ENCODE data around the gene GGACT. TPM values are rescaled to one million over a fixed set of nuclear protein-coding genes. Genes with fewer than 3 reads are reported as not detected.

GGACT gene
- total RNA-seq, 1 experiment from 2014 or later = 2.5 TPM

GRCh38 chr13:100561599-100562204, 26.9 kb downstream of the GGACT start:
- H3K36me3 ChIP-seq (ENCODE audit: control insufficient read depth, insufficient read depth, low read length) = no peaks in the 10 kb centered on the region
- no peak overlapping the region for H3K4me3 ChIP-seq (ENCODE audit: low read depth in 2 of 2, low read length in 2 of 2)
- H3K4me1 ChIP-seq (ENCODE audit: control insufficient read depth, insufficient read depth, low read length) = no peaks in the 10 kb centered on the region
- in situ Hi-C loops (cut with HindIII; ENCODE audit: low pct_unique_long_range_greater_than_20kb, low sequenced_read_pairs) = no loop called here
- no peaks in the 10 kb centered on the region for H3K9me3 ChIP-seq (ENCODE audit: control insufficient read depth, insufficient read depth, low read depth, low read length)
- H3K27me3 ChIP-seq (ENCODE audit: control insufficient read depth, insufficient read depth, low read length) = no peaks in the 10 kb centered on the region
- intact Hi-C loops (cut with micrococcal nuclease; ENCODE audit: unreplicated experiment) = no loop called here
- ATAC-seq = no peak
- no peak for TF ChIP-seq POLR2AphosphoS5 (IDR thresholded peaks at IDR 0.05; ENCODE audit: low read depth, low read length)
- no peak for TF ChIP-seq TCF7L2 (IDR thresholded peaks at IDR 0.05; ENCODE audit: low read depth, low read length)
- TF ChIP-seq REST (IDR thresholded peaks at IDR 0.05; ENCODE audit: insufficient read depth in 1 of 2, low read depth in 2 of 2, low read length in 1 of 2) = no peak
- TF ChIP-seq CTCF (IDR thresholded peaks at IDR 0.05) = no peak
- no peak for TF ChIP-seq SIN3A (IDR thresholded peaks at IDR 0.05; ENCODE audit: borderline replicate concordance, insufficient read depth, low read depth, low read length)
- CTCF ChIA-PET = no interaction called here
- DNase-seq (ENCODE audit: low read depth, low spot score) = no peak
- H3K27ac ChIP-seq (ENCODE audit: low read length) = no peak overlapping the region
- POLR2A ChIA-PET = no interaction called here
- BruUV-seq (replicated peaks) = no TSS peak

- no peak overlapping the region for H3K27ac ChIP-seq (ENCODE audit: low read length)
- in situ Hi-C loops (cut with HindIII; ENCODE audit: low pct_unique_long_range_greater_than_20kb, low sequenced_read_pairs) (no loop called here), intact Hi-C loops (cut with micrococcal nuclease; ENCODE audit: unreplicated experiment) (no loop called here)
- POLR2A ChIA-PET = no interaction called here
- H3K4me1 ChIP-seq (ENCODE audit: control insufficient read depth, insufficient read depth, low read length) = no peaks in the 10 kb centered on the region
- DNase-seq (ENCODE audit: low read depth, low spot score) (no peak), ATAC-seq (no peak)
- no peaks in the 10 kb centered on the region for H3K36me3 ChIP-seq (ENCODE audit: control insufficient read depth, insufficient read depth, low read length)
- H3K27me3 ChIP-seq (ENCODE audit: control insufficient read depth, insufficient read depth, low read length) = no peaks in the 10 kb centered on the region
- TF ChIP-seq TCF7L2 (IDR thresholded peaks at IDR 0.05; ENCODE audit: low read depth, low read length) (no peak), SIN3A (IDR thresholded peaks at IDR 0.05; ENCODE audit: borderline replicate concordance, insufficient read depth, low read depth, low read length) (no peak), CTCF (IDR thresholded peaks at IDR 0.05) (no peak), REST (IDR thresholded peaks at IDR 0.05; ENCODE audit: insufficient read depth in 1 of 2, low read depth in 2 of 2, low read length in 1 of 2) (no peak), POLR2AphosphoS5 (IDR thresholded peaks at IDR 0.05; ENCODE audit: low read depth, low read length) (no peak)
- no peak overlapping the region for H3K4me3 ChIP-seq (ENCODE audit: low read depth in 2 of 2, low read length in 2 of 2)
- CTCF ChIA-PET = no interaction called here
- no peaks in the 10 kb centered on the region for H3K9me3 ChIP-seq (ENCODE audit: control insufficient read depth, insufficient read depth, low read depth, low read length)
- BruUV-seq (replicated peaks) = no TSS peak
These were observed 27.5 kb downstream of the GGACT start for GRCh38 chr13:100561158-100561499.

Data from Panc1 (cell line).